GM23338 (cell line): ENCODE measurements around the gene NEMF. TPM values are rescaled to one million over a fixed set of nuclear protein-coding genes. Genes with fewer than 3 reads are reported as not detected.

ENCODE experiments used
- ATAC-seq: fragments of 200-7000 bp; cut with Tn5 transposase; 3 replicates; pipeline ENCODE4 v1.9.1; 2020
- DNase-seq: peaks from one replicate; pipeline ENCODE4 v3.0.0-alpha.2; 2015; ENCODE audit warnings: low spot score
- H2AFZ ChIP-seq: fragments of 200-600 bp; sonication (generic); 2 replicates; pipeline ENCODE4 v1.8.0; 2016; ENCODE audit warnings: antibody characterized with exemption, mild to moderate bottlenecking, moderate library complexity
- H3F3A ChIP-seq: fragments of 200-600 bp; sonication (generic); replicated peaks from 2 replicates; pipeline ENCODE4 v1.8.0; 2017; ENCODE audit warnings: antibody characterized with exemption, mixed run types, low read depth
- H3K27ac ChIP-seq: fragments of 200-600 bp; sonication (generic); 2 replicates; pipeline ENCODE4 v1.6.1; 2016; ENCODE audit warnings: low read depth
- H3K27me3 ChIP-seq: fragments of 200-600 bp; sonication (generic); 2 replicates; pipeline ENCODE4 v1.8.0; 2016; ENCODE audit warnings: mild to moderate bottlenecking, mixed run types, moderate library complexity; ENCODE audit not compliant: insufficient read depth
- H3K36me3 ChIP-seq: fragments of 200-600 bp; sonication (generic); 2 replicates; pipeline ENCODE4 v1.8.0; 2016; ENCODE audit warnings: mild to moderate bottlenecking; ENCODE audit not compliant: insufficient read depth
- H3K4me1 ChIP-seq: fragments of 200-600 bp; sonication (generic); 2 replicates; pipeline ENCODE4 v1.8.0; 2016; ENCODE audit warnings: mild to moderate bottlenecking, moderate library complexity; ENCODE audit not compliant: insufficient read depth
- H3K4me2 ChIP-seq: fragments of 200-600 bp; sonication (generic); 2 replicates; pipeline ENCODE4 v1.7.1; 2017; ENCODE audit warnings: mixed run types
- H3K4me3 ChIP-seq: fragments of 200-600 bp; sonication (generic); 2 replicates; pipeline ENCODE4 v1.6.1; 2016; ENCODE audit warnings: mixed run types
- H3K79me2 ChIP-seq: fragments of 200-600 bp; sonication (generic); replicated peaks from 2 replicates; pipeline ENCODE4 v1.8.0; 2017; ENCODE audit warnings: mild to moderate bottlenecking; ENCODE audit not compliant: insufficient read depth
- H3K9me2 ChIP-seq: fragments of 200-600 bp; sonication (generic); 2 replicates; pipeline ENCODE4 v1.8.0; 2017; ENCODE audit not compliant: insufficient read depth
- H4K20me1 ChIP-seq: fragments of 200-600 bp; sonication (generic); replicated peaks from 2 replicates; pipeline ENCODE4 v1.8.0; 2017; ENCODE audit warnings: mild to moderate bottlenecking; ENCODE audit not compliant: insufficient read depth
- H3K27ac Mint-ChIP-seq: 2 replicates; pipeline ENCODE4 v1.8.0; 2020; ENCODE audit warnings: inconsistent platforms, mild to moderate bottlenecking, moderate library complexity, mixed read lengths
- H3K27me3 Mint-ChIP-seq: 3 replicates; pipeline ENCODE4 v1.8.0; 2022; ENCODE audit warnings: low read depth, mild to moderate bottlenecking, moderate library complexity, mixed read lengths, inconsistent platforms; ENCODE audit not compliant: insufficient read depth, poor library complexity
- H3K36me3 Mint-ChIP-seq: 3 replicates; pipeline ENCODE4 v1.8.0; 2021; ENCODE audit warnings: low read depth, mild to moderate bottlenecking, inconsistent platforms, moderate library complexity, mixed read lengths
- H3K4me1 Mint-ChIP-seq: 3 replicates; pipeline ENCODE4 v1.8.0; 2020; ENCODE audit warnings: mild to moderate bottlenecking, inconsistent platforms, mixed read lengths
- H3K4me3 Mint-ChIP-seq: 3 replicates; pipeline ENCODE4 v1.8.0; 2021; ENCODE audit warnings: moderate library complexity, mild to moderate bottlenecking, inconsistent platforms, mixed read lengths
- H3K9me3 Mint-ChIP-seq: 3 replicates; pipeline ENCODE4 v1.8.0; 2020; ENCODE audit warnings: moderate library complexity, mild to moderate bottlenecking, inconsistent platforms, mixed read lengths
- CREB1 ChIP-seq: fragments of 250-450 bp; sonication (Bioruptor Pico); IDR thresholded peaks from 2 replicates; pipeline ENCODE4 v1.5.0; 2020; ENCODE audit warnings: low read depth, mild to moderate bottlenecking, moderate library complexity
- EZH2 ChIP-seq: fragments of 200-600 bp; sonication (generic); IDR thresholded peaks from one replicate; pipeline ENCODE4 v1.8.0; 2017; ENCODE audit warnings: antibody characterized with exemption, mild to moderate bottlenecking, low read depth; ENCODE audit not compliant: unreplicated experiment
- EZH2phosphoT487 ChIP-seq: fragments of 200-600 bp; sonication (generic); IDR thresholded peaks from one replicate; pipeline ENCODE4 v1.8.1; 2018; ENCODE audit warnings: antibody characterized with exemption; ENCODE audit not compliant: unreplicated experiment
- JUNB ChIP-seq: IDR thresholded peaks from one replicate; pipeline ENCODE4 v1.6.1; 2016; ENCODE audit warnings: antibody characterized with exemption; ENCODE audit not compliant: unreplicated experiment
- NANOG ChIP-seq: IDR thresholded peaks from 2 replicates; pipeline ENCODE4 v1.6.1; 2016; ENCODE audit warnings: antibody characterized with exemption, borderline replicate concordance
- POLR2AphosphoS5 ChIP-seq: IDR thresholded peaks from 2 replicates; pipeline ENCODE4 v1.6.1; 2016; ENCODE audit warnings: antibody characterized with exemption, low read depth
- STAT1 ChIP-seq: IDR thresholded peaks from one replicate; pipeline ENCODE4 v1.6.1; 2016; ENCODE audit warnings: antibody characterized with exemption; ENCODE audit not compliant: unreplicated experiment
- ZNF114 ChIP-seq: fragments of 250-450 bp; sonication (Bioruptor Pico); IDR thresholded peaks from 2 replicates; pipeline ENCODE4 v1.5.0; 2020; ENCODE audit warnings: mild to moderate bottlenecking, moderate library complexity
- ZNF331 ChIP-seq: fragments of 250-450 bp; sonication (Bioruptor Pico); IDR thresholded peaks from 2 replicates; pipeline ENCODE4 v1.5.0; 2020; ENCODE audit warnings: low read depth, mild to moderate bottlenecking, moderate library complexity
- polyA plus RNA-seq: library from polyadenylated mRNA; unstranded; fragments of >200 nt; fragmentation: Nextera tagmentation; extraction: Ambion mirVana; gene quantifications from 2 replicates; pipeline ENCODE4 v1.2.1, GENCODE V29; 2016
- total RNA-seq: library from RNA; depleted of rRNA; stranded (reverse); fragments of >200 nt; shearing (Covaris generic); gene quantifications from 2 replicates; pipeline ENCODE4 v1.2.3, GENCODE V29; 2014
- TF ChIP-seq, protein P1 (sequence below), 2 experiments: fragments of 200-600 bp in 1 of 2; sonication (generic) in 1 of 2; conservative IDR thresholded peaks; 2 replicates each; pipeline versions ENCODE4 v1.5.1 to v1.6.1; 2016 to 2017; ENCODE audit warnings: antibody characterized with exemption in 2 of 2, low read depth in 2 of 2, mild to moderate bottlenecking in 2 of 2, moderate library complexity in 1 of 2
- TF ChIP-seq, protein P2 (sequence below): fragments of 250-450 bp; sonication (Bioruptor Pico); IDR thresholded peaks from 2 replicates; pipeline ENCODE4 v1.5.0; 2020; ENCODE audit warnings: mild to moderate bottlenecking, moderate library complexity
- TF ChIP-seq, protein P3 (sequence below): IDR thresholded peaks from one replicate; pipeline ENCODE4 v1.6.1; 2018; ENCODE audit warnings: antibody characterized with exemption; ENCODE audit not compliant: unreplicated experiment
- TF ChIP-seq, protein P4 (sequence below): IDR thresholded peaks from 2 replicates; pipeline ENCODE4 v1.6.1; 2016; ENCODE audit warnings: antibody characterized with exemption

Gene NEMF
- total and polyA plus RNA-seq, 2 experiments from 2014 or later: 58.4 to 88.1 TPM

DNA sequence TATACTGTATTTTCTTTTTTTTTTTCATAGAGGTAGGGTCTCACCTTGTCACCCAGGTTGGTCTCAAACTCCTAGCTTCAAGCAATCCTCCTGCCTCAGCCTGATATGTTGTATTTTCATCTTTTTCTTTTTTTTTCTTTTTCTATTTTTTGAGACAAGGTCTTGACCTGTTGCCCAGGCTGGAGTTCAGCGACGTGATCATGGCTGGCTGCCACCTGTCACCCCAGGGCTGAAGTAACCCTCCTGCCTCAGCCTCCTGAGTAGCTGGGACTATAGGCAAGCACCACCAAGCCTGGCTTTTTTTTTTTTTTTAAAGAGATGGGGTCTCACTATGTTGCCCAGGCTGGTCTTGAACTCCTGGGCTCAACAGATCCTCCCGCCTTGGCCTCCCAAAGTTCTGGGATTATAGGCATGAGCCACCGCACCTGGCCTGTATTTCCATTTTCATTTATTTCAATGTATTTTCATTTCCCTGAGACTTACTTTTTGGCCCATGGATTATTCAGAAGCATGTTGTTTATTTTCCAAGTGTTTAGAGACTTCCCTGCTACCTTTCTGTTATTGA, 24.1 kb upstream of the NEMF start:
- ATAC-seq: no peak
- peaks cover 5% of the 10 kb centered on the region for H3K27me3 Mint-ChIP-seq

More for the DNA sequence above, 24.1 kb upstream of the NEMF start:
- Histone ChIP-seq H3K4me3 (no peak overlapping the region), H3K9me2 (no peaks in the 10 kb centered on the region), H3K4me1 (no peaks in the 10 kb centered on the region; the same call in 1 of the 2 replicates), H2AFZ (no peak overlapping the region), H3K27ac (no peak overlapping the region), H3K79me2 (no peaks in the 10 kb centered on the region), H3K4me2 (no peak overlapping the region), H3K36me3 (no peaks in the 10 kb centered on the region), H3K27me3 (no peaks in the 10 kb centered on the region), H3F3A (no peaks in the 10 kb centered on the region), H4K20me1 (no peaks in the 10 kb centered on the region)
- H3K36me3 Mint-ChIP-seq: no peaks in the 10 kb centered on the region
- H3K27ac Mint-ChIP-seq: no peak overlapping the region
- TF ChIP-seq POLR2AphosphoS5: no peak
- TF ChIP-seq JUNB: no peak
- TF ChIP-seq, protein P1, sequence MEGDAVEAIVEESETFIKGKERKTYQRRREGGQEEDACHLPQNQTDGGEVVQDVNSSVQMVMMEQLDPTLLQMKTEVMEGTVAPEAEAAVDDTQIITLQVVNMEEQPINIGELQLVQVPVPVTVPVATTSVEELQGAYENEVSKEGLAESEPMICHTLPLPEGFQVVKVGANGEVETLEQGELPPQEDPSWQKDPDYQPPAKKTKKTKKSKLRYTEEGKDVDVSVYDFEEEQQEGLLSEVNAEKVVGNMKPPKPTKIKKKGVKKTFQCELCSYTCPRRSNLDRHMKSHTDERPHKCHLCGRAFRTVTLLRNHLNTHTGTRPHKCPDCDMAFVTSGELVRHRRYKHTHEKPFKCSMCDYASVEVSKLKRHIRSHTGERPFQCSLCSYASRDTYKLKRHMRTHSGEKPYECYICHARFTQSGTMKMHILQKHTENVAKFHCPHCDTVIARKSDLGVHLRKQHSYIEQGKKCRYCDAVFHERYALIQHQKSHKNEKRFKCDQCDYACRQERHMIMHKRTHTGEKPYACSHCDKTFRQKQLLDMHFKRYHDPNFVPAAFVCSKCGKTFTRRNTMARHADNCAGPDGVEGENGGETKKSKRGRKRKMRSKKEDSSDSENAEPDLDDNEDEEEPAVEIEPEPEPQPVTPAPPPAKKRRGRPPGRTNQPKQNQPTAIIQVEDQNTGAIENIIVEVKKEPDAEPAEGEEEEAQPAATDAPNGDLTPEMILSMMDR (conservative IDR thresholded peaks at IDR 0.05; ENCODE audit: low read depth in 2 of 2): no peak
- TF ChIP-seq, protein P2, sequence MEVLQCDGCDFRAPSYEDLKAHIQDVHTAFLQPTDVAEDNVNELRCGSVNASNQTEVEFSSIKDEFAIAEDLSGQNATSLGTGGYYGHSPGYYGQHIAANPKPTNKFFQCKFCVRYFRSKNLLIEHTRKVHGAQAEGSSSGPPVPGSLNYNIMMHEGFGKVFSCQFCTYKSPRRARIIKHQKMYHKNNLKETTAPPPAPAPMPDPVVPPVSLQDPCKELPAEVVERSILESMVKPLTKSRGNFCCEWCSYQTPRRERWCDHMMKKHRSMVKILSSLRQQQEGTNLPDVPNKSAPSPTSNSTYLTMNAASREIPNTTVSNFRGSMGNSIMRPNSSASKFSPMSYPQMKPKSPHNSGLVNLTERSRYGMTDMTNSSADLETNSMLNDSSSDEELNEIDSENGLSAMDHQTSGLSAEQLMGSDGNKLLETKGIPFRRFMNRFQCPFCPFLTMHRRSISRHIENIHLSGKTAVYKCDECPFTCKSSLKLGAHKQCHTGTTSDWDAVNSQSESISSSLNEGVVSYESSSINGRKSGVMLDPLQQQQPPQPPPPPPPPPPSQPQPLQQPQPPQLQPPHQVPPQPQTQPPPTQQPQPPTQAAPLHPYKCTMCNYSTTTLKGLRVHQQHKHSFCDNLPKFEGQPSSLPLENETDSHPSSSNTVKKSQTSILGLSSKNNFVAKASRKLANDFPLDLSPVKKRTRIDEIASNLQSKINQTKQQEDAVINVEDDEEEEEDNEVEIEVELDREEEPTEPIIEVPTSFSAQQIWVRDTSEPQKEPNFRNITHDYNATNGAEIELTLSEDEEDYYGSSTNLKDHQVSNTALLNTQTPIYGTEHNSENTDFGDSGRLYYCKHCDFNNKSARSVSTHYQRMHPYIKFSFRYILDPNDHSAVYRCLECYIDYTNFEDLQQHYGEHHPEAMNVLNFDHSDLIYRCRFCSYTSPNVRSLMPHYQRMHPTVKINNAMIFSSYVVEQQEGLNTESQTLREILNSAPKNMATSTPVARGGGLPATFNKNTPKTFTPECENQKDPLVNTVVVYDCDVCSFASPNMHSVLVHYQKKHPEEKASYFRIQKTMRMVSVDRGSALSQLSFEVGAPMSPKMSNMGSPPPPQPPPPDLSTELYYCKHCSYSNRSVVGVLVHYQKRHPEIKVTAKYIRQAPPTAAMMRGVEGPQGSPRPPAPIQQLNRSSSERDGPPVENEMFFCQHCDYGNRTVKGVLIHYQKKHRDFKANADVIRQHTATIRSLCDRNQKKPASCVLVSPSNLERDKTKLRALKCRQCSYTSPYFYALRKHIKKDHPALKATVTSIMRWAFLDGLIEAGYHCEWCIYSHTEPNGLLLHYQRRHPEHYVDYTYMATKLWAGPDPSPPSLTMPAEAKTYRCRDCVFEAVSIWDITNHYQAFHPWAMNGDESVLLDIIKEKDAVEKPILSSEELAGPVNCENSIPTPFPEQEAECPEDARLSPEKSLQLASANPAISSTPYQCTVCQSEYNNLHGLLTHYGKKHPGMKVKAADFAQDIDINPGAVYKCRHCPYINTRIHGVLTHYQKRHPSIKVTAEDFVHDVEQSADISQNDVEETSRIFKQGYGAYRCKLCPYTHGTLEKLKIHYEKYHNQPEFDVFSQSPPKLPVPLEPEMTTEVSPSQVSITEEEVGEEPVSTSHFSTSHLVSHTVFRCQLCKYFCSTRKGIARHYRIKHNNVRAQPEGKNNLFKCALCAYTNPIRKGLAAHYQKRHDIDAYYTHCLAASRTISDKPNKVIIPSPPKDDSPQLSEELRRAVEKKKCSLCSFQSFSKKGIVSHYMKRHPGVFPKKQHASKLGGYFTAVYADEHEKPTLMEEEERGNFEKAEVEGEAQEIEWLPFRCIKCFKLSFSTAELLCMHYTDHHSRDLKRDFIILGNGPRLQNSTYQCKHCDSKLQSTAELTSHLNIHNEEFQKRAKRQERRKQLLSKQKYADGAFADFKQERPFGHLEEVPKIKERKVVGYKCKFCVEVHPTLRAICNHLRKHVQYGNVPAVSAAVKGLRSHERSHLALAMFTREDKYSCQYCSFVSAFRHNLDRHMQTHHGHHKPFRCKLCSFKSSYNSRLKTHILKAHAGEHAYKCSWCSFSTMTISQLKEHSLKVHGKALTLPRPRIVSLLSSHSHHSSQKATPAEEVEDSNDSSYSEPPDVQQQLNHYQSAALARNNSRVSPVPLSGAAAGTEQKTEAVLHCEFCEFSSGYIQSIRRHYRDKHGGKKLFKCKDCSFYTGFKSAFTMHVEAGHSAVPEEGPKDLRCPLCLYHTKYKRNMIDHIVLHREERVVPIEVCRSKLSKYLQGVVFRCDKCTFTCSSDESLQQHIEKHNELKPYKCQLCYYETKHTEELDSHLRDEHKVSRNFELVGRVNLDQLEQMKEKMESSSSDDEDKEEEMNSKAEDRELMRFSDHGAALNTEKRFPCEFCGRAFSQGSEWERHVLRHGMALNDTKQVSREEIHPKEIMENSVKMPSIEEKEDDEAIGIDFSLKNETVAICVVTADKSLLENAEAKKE (CRISPR knock-in tag): no peak
- TF ChIP-seq, protein P3, sequence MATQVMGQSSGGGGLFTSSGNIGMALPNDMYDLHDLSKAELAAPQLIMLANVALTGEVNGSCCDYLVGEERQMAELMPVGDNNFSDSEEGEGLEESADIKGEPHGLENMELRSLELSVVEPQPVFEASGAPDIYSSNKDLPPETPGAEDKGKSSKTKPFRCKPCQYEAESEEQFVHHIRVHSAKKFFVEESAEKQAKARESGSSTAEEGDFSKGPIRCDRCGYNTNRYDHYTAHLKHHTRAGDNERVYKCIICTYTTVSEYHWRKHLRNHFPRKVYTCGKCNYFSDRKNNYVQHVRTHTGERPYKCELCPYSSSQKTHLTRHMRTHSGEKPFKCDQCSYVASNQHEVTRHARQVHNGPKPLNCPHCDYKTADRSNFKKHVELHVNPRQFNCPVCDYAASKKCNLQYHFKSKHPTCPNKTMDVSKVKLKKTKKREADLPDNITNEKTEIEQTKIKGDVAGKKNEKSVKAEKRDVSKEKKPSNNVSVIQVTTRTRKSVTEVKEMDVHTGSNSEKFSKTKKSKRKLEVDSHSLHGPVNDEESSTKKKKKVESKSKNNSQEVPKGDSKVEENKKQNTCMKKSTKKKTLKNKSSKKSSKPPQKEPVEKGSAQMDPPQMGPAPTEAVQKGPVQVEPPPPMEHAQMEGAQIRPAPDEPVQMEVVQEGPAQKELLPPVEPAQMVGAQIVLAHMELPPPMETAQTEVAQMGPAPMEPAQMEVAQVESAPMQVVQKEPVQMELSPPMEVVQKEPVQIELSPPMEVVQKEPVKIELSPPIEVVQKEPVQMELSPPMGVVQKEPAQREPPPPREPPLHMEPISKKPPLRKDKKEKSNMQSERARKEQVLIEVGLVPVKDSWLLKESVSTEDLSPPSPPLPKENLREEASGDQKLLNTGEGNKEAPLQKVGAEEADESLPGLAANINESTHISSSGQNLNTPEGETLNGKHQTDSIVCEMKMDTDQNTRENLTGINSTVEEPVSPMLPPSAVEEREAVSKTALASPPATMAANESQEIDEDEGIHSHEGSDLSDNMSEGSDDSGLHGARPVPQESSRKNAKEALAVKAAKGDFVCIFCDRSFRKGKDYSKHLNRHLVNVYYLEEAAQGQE: no peak
- TF ChIP-seq EZH2: no peak
- no peak for TF ChIP-seq NANOG
- no peak for TF ChIP-seq ZNF331 (CRISPR knock-in tag)
- no peak for TF ChIP-seq STAT1
- TF ChIP-seq, protein P4, sequence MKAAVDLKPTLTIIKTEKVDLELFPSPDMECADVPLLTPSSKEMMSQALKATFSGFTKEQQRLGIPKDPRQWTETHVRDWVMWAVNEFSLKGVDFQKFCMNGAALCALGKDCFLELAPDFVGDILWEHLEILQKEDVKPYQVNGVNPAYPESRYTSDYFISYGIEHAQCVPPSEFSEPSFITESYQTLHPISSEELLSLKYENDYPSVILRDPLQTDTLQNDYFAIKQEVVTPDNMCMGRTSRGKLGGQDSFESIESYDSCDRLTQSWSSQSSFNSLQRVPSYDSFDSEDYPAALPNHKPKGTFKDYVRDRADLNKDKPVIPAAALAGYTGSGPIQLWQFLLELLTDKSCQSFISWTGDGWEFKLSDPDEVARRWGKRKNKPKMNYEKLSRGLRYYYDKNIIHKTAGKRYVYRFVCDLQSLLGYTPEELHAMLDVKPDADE: no peak
- no peak for TF ChIP-seq CREB1 (CRISPR knock-in tag)
- no peak for TF ChIP-seq ZNF114 (CRISPR knock-in tag)
- no peak for TF ChIP-seq EZH2phosphoT487
- DNase-seq: no peak
- H3K4me3 Mint-ChIP-seq: no peak overlapping the region
- H3K9me3 Mint-ChIP-seq: no peaks in the 10 kb centered on the region
- peaks cover 4% of the 10 kb centered on the region for H3K4me1 Mint-ChIP-seq
